ENCODE measurements around the gene SYT15.
"Not testable (repeated sequence)": the region's sequence is repeated elsewhere in the genome, so short reads cannot be mapped to it uniquely, and the experiment has no call there.

DNA sequence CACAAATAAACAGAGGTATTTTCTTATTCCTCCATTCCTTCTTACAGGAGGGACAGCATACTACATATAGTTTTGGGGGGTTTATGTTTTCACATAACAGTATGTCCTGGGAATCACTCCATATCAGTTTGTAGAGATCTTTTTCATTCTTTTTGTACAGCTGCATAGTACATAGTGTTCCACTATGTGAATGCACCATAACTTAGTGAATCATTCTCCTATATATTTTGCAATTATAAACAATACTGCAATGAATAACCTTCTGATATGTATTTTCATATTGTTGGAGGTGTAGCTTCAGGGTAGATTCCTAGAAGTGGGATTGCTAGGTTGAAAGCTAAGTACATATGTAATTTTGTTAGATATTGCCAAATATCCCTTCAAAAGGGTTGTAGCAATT lies 61.1 kb downstream of the SYT15 start:
- TF ChIP-seq POU2F2 (IDR thresholded peaks at IDR 0.05; ENCODE audit: low read depth, low read length); SPI1 (IDR thresholded peaks at IDR 0.05; ENCODE audit: low read depth, low read length); POLR2AphosphoS5 (IDR thresholded peaks at IDR 0.05; ENCODE audit: low read depth, low read length); POLR2A (IDR thresholded peaks at IDR 0.05; ENCODE audit: low read depth, low read length); PAX5 (IDR thresholded peaks at IDR 0.05; ENCODE audit: insufficient read depth, low read length, severe bottlenecking): not testable (repeated sequence)

All from GM12891 (cell line).